Naive thymus-derived CD4-positive, alpha-beta T cell (primary cell): ENCODE results near the gene TCF7L1. TPM values are rescaled to one million over a fixed set of nuclear protein-coding genes. Genes with fewer than 3 reads are reported as not detected.

ENCODE experiments used
- ATAC-seq: fragments of 150-1000 bp; cut with Tn5 transposase; 2 replicates; pipeline ENCODE4 v1.10.0; 2021; ENCODE audit warnings: mild to moderate bottlenecking, moderate library complexity
- CTCF ChIA-PET: fragments of 350-600 bp; sonication (Branson Sonifier 250); formaldehyde crosslinking; loops from one replicate; lab custom pipeline; 2021; ENCODE audit warnings: antibody characterized with exemption; lab: Charles Lee
- POLR2A ChIA-PET: fragments of 350-600 bp; sonication (Branson Sonifier 250); formaldehyde crosslinking; loops from one replicate; lab custom pipeline; 2021; ENCODE audit warnings: antibody characterized with exemption, inconsistent platforms; lab: Charles Lee
- DNase-seq, 9 donors: peaks; one replicate each; pipeline versions ENCODE4 v3.0.0 to v3.0.0-alpha.2; 2020 to 2022; ENCODE audit warnings: mixed read lengths in 1 of 9
- H3K27ac ChIP-seq: one replicate; pipeline ENCODE4 v1.7.0; 2013; ENCODE audit warnings: mild to moderate bottlenecking, low read depth, low read length, moderate library complexity
- H3K27me3 ChIP-seq, 2 donors: one replicate each; pipeline ENCODE4 v1.7.0; 2013; ENCODE audit warnings: low read length in 2 of 2, mild to moderate bottlenecking in 2 of 2, moderate library complexity in 2 of 2; ENCODE audit not compliant: control insufficient read depth in 2 of 2, insufficient read depth in 2 of 2
- H3K36me3 ChIP-seq, 3 experiments: 1 replicate in 2 of 3; 2 replicates in 1 of 3; pipeline ENCODE4 v1.7.0; 2013; ENCODE audit warnings: low read length in 3 of 3, mild to moderate bottlenecking in 3 of 3, moderate library complexity in 1 of 3; ENCODE audit not compliant: insufficient read depth in 3 of 3, control insufficient read depth in 2 of 3
- H3K4me1 ChIP-seq, 2 donors: one replicate each; pipeline ENCODE4 v1.7.0; 2013; ENCODE audit warnings: low read length in 2 of 2, mild to moderate bottlenecking in 2 of 2, moderate library complexity in 1 of 2; ENCODE audit not compliant: control insufficient read depth in 2 of 2, insufficient read depth in 2 of 2
- H3K4me3 ChIP-seq: 2 replicates; pipeline ENCODE4 v1.7.0; 2013; ENCODE audit warnings: mild to moderate bottlenecking, low read length
- H3K9me3 ChIP-seq, 3 experiments: 1 replicate in 2 of 3; 2 replicates in 1 of 3; pipeline ENCODE4 v1.7.0; 2013; ENCODE audit warnings: low read length in 3 of 3; ENCODE audit not compliant: control insufficient read depth in 2 of 3
- H3K27ac Mint-ChIP-seq, 9 donors: one replicate each; pipeline ENCODE4 v1.8.0; 2020 to 2022; ENCODE audit warnings: mixed read lengths in 9 of 9, mild to moderate bottlenecking in 8 of 9, moderate library complexity in 5 of 9, inconsistent platforms in 2 of 9
- H3K27me3 Mint-ChIP-seq, 5 donors: one replicate each; pipeline ENCODE4 v1.8.0; 2021 to 2022; ENCODE audit warnings: mixed read lengths in 5 of 5, mild to moderate bottlenecking in 1 of 5
- H3K36me3 Mint-ChIP-seq, 5 donors: one replicate each; pipeline ENCODE4 v1.8.0; 2020 to 2022; ENCODE audit warnings: mixed read lengths in 5 of 5, mild to moderate bottlenecking in 3 of 5, inconsistent platforms in 1 of 5
- H3K4me1 Mint-ChIP-seq, 7 donors: one replicate each; pipeline ENCODE4 v1.8.0; 2020 to 2022; ENCODE audit warnings: mixed read lengths in 7 of 7, mild to moderate bottlenecking in 3 of 7, inconsistent platforms in 1 of 7
- H3K4me3 Mint-ChIP-seq, 10 donors: one replicate each; pipeline ENCODE4 v1.8.0; 2020 to 2022; ENCODE audit warnings: mild to moderate bottlenecking in 10 of 10, mixed read lengths in 10 of 10, moderate library complexity in 6 of 10, inconsistent platforms in 2 of 10
- H3K9me3 Mint-ChIP-seq, 11 donors: one replicate each; pipeline ENCODE4 v1.8.0; 2020 to 2022; ENCODE audit warnings: mixed read lengths in 11 of 11, mild to moderate bottlenecking in 4 of 11, inconsistent platforms in 1 of 11, moderate library complexity in 1 of 11
- intact Hi-C, 2 donors: fragments of 100-400 bp; cut with micrococcal nuclease; formaldehyde crosslinking; loops; one replicate each; pipeline ENCODE4 v1.15.1; 2023
- polyA plus RNA-seq, 2 donors: library from polyadenylated mRNA; unstranded; fragments of 300-500 nt; fragmentation: Illumina TruSeq; gene quantifications; one replicate each; pipeline ENCODE4 v1.2.3, GENCODE V29; 2021
- total RNA-seq, 6 experiments: library from RNA in 5 of 6; stranded (reverse) in 5 of 6; gene quantifications; 1 replicate in 5 of 6; 2 replicates in 1 of 6; pipeline ENCODE4 v1.2.3 and lab custom pipeline; 2021 to 2026

The TCF7L1 gene
- total and polyA plus RNA-seq, 7 experiments from 2014 or later, result 0.08 to 0.16 TPM; not detected in 5

- no peaks in the 10 kb centered on the region for H3K27me3 ChIP-seq
- intact Hi-C loops, result no loop called here
- DNase-seq (no peak), ATAC-seq (no peak)
- CTCF ChIA-PET, result interaction anchor here (1.9 kb wide), 1 partner anchor 9 kb away, joined by 7 read pairs; no protein-coding TSS in a partner anchor
- H3K36me3 ChIP-seq, result no peaks in the 10 kb centered on the region
- no peak overlapping the region for H3K4me3 Mint-ChIP-seq
- H3K9me3 ChIP-seq, result no peaks in the 10 kb centered on the region
- H3K27ac Mint-ChIP-seq, result no peak overlapping the region
- peaks cover 0 to 5% (median 0%) of the 10 kb centered on the region in 5 donors for H3K27me3 Mint-ChIP-seq
- no peaks in the 10 kb centered on the region for H3K4me1 ChIP-seq
- H3K4me1 Mint-ChIP-seq, result no peaks in the 10 kb centered on the region
- H3K27ac ChIP-seq, result no peak overlapping the region
- peaks cover 0 to 2% (median 0%) of the 10 kb centered on the region in 11 donors for H3K9me3 Mint-ChIP-seq
- no peak overlapping the region for H3K4me3 ChIP-seq
- H3K36me3 Mint-ChIP-seq, result no peaks in the 10 kb centered on the region
- POLR2A ChIA-PET, result no interaction called here
Observed at GRCh38 chr2:85257359-85257969, 124.3 kb downstream of the TCF7L1 start.

- no peak for DNase-seq
- Histone ChIP-seq H3K9me3 (no peaks in the 10 kb centered on the region), H3K4me3 (no peak overlapping the region), H3K36me3 (no peaks in the 10 kb centered on the region), H3K27ac (no peak overlapping the region), H3K4me1 (no peaks in the 10 kb centered on the region), H3K27me3 (no peaks in the 10 kb centered on the region)
- Mint-ChIP-seq H3K4me1 (no peaks in the 10 kb centered on the region), H3K36me3 (no peaks in the 10 kb centered on the region), H3K4me3 (no peak overlapping the region), H3K27me3 (peaks cover 0 to 5% (median 0%) of the 10 kb centered on the region in 5 donors), H3K9me3 (no peaks in the 10 kb centered on the region), H3K27ac (no peak overlapping the region)
- intact Hi-C loops, result no loop called here
- CTCF ChIA-PET, result no interaction called here
- POLR2A ChIA-PET, result no interaction called here
- no peak for ATAC-seq
Observed at GRCh38 chr2:85257970-85258605, 124.9 kb downstream of the TCF7L1 start.

- POLR2A ChIA-PET, result no interaction called here
Observed at GRCh38 chr2:85259101-85259590, 126.0 kb downstream of the TCF7L1 start.

GRCh38 chr2:85259879-85260278 is 126.7 kb downstream of the TCF7L1 start:
- no peaks in the 10 kb centered on the region for H3K4me1 Mint-ChIP-seq
- no peak for ATAC-seq
- no peak for DNase-seq
- CTCF ChIA-PET, result interaction anchor here (1.0 kb wide), 1 partner anchor 38 kb away, joined by 3 read pairs; no protein-coding TSS in a partner anchor
- Histone ChIP-seq H3K4me1 (no peaks in the 10 kb centered on the region), H3K36me3 (no peaks in the 10 kb centered on the region), H3K4me3 (no peak overlapping the region), H3K27me3 (no peaks in the 10 kb centered on the region), H3K9me3 (no peaks in the 10 kb centered on the region), H3K27ac (no peak overlapping the region)
- no peaks in the 10 kb centered on the region for H3K9me3 Mint-ChIP-seq
- POLR2A ChIA-PET, result no interaction called here
- H3K4me3 Mint-ChIP-seq, result no peak overlapping the region
- no peak overlapping the region for H3K27ac Mint-ChIP-seq
- peaks cover 0 to 4% (median 0%) of the 10 kb centered on the region in 5 donors for H3K27me3 Mint-ChIP-seq
- intact Hi-C loops, result no loop called here
- H3K36me3 Mint-ChIP-seq, result no peaks in the 10 kb centered on the region

More at GRCh38 chr2:85259101-85259590, 126.0 kb downstream of the TCF7L1 start:
- no peak overlapping the region for H3K27ac ChIP-seq
- no peaks in the 10 kb centered on the region for H3K4me1 ChIP-seq
- H3K36me3 Mint-ChIP-seq, result no peaks in the 10 kb centered on the region
- CTCF ChIA-PET, result interaction anchor here (1.0 kb wide), 1 partner anchor 38 kb away, joined by 3 read pairs; no protein-coding TSS in a partner anchor
- H3K27me3 ChIP-seq, result no peaks in the 10 kb centered on the region
- DNase-seq (no peak), ATAC-seq (no peak)
- no peaks in the 10 kb centered on the region for H3K9me3 ChIP-seq
- H3K4me3 Mint-ChIP-seq, result no peak overlapping the region
- H3K36me3 ChIP-seq, result no peaks in the 10 kb centered on the region
- H3K9me3 Mint-ChIP-seq, result no peaks in the 10 kb centered on the region
- no peak overlapping the region for H3K4me3 ChIP-seq
- H3K27ac Mint-ChIP-seq, result no peak overlapping the region
- peaks cover 0 to 5% (median 0%) of the 10 kb centered on the region in 5 donors for H3K27me3 Mint-ChIP-seq
- intact Hi-C loops, result no loop called here
- H3K4me1 Mint-ChIP-seq, result no peaks in the 10 kb centered on the region

GRCh38 chr2:85263591-85263990 is 130.4 kb downstream of the TCF7L1 start:
- Histone ChIP-seq H3K4me1 (no peaks in the 10 kb centered on the region), H3K4me3 (no peak overlapping the region), H3K36me3 (no peaks in the 10 kb centered on the region), H3K27me3 (no peaks in the 10 kb centered on the region), H3K9me3 (no peaks in the 10 kb centered on the region), H3K27ac (no peak overlapping the region)
- Mint-ChIP-seq H3K4me1 (peaks cover 0 to 2% (median 0%) of the 10 kb centered on the region in 7 donors), H3K9me3 (no peaks in the 10 kb centered on the region), H3K36me3 (no peaks in the 10 kb centered on the region), H3K27ac (no peak overlapping the region), H3K27me3 (peaks cover 0 to 12% (median 0%) of the 10 kb centered on the region in 5 donors), H3K4me3 (no peak overlapping the region)
- ChIA-PET CTCF (interaction anchor here (0.8 kb wide), 1 partner anchor 35 kb away, joined by 6 read pairs; no protein-coding TSS in a partner anchor), POLR2A (no interaction called here)
- intact Hi-C loops, result no loop called here
- ATAC-seq, result no peak
- DNase-seq, result no peak

GRCh38 chr2:85264471-85264870 is 131.3 kb downstream of the TCF7L1 start:
- H3K27me3 Mint-ChIP-seq, result peaks cover 0 to 17% (median 0%) of the 10 kb centered on the region in 5 donors
- Histone ChIP-seq H3K4me1 (no peaks in the 10 kb centered on the region), H3K36me3 (no peaks in the 10 kb centered on the region), H3K27me3 (no peaks in the 10 kb centered on the region), H3K27ac (no peak overlapping the region), H3K4me3 (no peak overlapping the region), H3K9me3 (no peaks in the 10 kb centered on the region)
- ChIA-PET POLR2A (no interaction called here), CTCF (interaction anchor here (0.6 to 0.8 kb wide), 3 partner anchors 34 to 640 kb away, joined by 3 to 6 read pairs (median 3); no protein-coding TSS in a partner anchor)
- intact Hi-C loops, result no loop called here
- no peak overlapping the region for H3K27ac Mint-ChIP-seq
- no peaks in the 10 kb centered on the region for H3K9me3 Mint-ChIP-seq
- DNase-seq (no peak), ATAC-seq (no peak)
- H3K36me3 Mint-ChIP-seq, result no peaks in the 10 kb centered on the region
- H3K4me3 Mint-ChIP-seq, result no peak overlapping the region
- H3K4me1 Mint-ChIP-seq, result peaks cover 0 to 2% (median 0%) of the 10 kb centered on the region in 7 donors
